OCI-LY3 (cell line): ENCODE results near the gene SNX24.

Experiments
- EZH2phosphoT487 ChIP-seq: fragments of 200-600 bp; shearing (Covaris generic); IDR thresholded peaks from 2 replicates; pipeline ENCODE4 v1.6.1; 2018; ENCODE audit warnings: antibody characterized with exemption, mixed run types, low read depth
- TF ChIP-seq, protein P1 (sequence below): fragments of 200-600, 300-600 bp; sonication (generic); IDR thresholded peaks from 2 replicates; pipeline ENCODE4 v1.5.1; 2014; ENCODE audit warnings: antibody characterized with exemption, low read length, low read depth

DNA sequence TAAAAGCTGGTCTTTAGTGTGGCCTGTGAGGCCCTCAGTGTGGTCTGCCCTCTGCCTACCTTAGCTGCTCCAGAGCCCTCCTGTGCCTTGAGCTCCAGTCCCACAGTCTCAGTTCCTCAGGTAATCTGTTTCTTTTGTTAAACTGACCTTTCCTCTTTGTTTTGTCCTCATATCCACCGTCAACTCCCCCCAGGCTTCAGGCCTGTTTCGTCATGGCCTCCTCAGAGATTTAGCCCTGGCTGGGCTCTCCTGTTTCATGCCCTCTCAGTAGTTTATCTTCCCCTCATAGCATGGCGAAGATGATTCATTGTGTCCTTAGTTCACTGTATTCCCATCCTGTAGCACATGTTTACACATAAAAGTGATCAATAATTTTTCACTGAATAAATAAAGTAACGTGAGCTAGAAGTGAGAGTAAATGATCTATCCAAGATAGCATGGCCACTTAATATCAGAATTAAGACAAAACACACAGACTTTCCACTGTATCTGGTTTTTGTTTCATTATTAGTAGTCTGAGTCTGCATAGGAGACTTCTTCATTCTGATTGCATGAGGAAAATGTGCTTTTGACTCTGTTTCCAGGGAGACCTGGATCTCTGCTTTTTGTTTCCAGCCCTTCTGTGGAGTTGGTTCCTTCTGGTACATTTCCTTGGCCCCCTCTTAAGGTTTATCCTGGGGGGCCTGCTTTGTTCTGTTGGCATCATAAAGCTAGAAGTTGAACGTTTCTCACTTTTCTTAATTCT, 70.5 kb downstream of the SNX24 start:
- TF ChIP-seq, protein P1, sequence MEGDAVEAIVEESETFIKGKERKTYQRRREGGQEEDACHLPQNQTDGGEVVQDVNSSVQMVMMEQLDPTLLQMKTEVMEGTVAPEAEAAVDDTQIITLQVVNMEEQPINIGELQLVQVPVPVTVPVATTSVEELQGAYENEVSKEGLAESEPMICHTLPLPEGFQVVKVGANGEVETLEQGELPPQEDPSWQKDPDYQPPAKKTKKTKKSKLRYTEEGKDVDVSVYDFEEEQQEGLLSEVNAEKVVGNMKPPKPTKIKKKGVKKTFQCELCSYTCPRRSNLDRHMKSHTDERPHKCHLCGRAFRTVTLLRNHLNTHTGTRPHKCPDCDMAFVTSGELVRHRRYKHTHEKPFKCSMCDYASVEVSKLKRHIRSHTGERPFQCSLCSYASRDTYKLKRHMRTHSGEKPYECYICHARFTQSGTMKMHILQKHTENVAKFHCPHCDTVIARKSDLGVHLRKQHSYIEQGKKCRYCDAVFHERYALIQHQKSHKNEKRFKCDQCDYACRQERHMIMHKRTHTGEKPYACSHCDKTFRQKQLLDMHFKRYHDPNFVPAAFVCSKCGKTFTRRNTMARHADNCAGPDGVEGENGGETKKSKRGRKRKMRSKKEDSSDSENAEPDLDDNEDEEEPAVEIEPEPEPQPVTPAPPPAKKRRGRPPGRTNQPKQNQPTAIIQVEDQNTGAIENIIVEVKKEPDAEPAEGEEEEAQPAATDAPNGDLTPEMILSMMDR, result no peak
- TF ChIP-seq EZH2phosphoT487, result no peak
